NCI-H446 (cell line): Measurements from ENCODE around the gene TMEM163.

Experiments
- DNase-seq, 2 experiments: peaks; one replicate each; lab custom pipeline; 2025; lab: John Stamatoyannopoulos, UW

The TMEM163 gene

GRCh38 chr2:134410006-134410405 is 308.8 kb downstream of the TMEM163 start:
- no peak for DNase-seq

- no peak for DNase-seq
Measured at GRCh38 chr2:134408791-134409190, 310.0 kb downstream of the TMEM163 start.

- no peak for DNase-seq
Measured at GRCh38 chr2:134408386-134408785, 310.4 kb downstream of the TMEM163 start.

GRCh38 chr2:134407154-134407890 is 311.5 kb downstream of the TMEM163 start:
- DNase-seq = no peak

GRCh38 chr2:134406736-134407135 is 312.1 kb downstream of the TMEM163 start:
- no peak for DNase-seq

- no peak for DNase-seq
Measured at GRCh38 chr2:134406311-134406710, 312.5 kb downstream of the TMEM163 start.
